Neural cell (in vitro differentiated cells): ENCODE measurements around the gene DOCK8. TPM values are rescaled to one million over a fixed set of nuclear protein-coding genes. Genes with fewer than 3 reads are reported as not detected.

Experiments used
- H2AFZ ChIP-seq: fragments of 200-600, 300-800 bp; sonication (generic), shearing (Covaris generic); 2 replicates; pipeline ENCODE4 v1.6.0; 2014; ENCODE audit warnings: low read depth, mild to moderate bottlenecking, antibody characterized with exemption, low read length, moderate library complexity
- H3F3A ChIP-seq: fragments of 200-600 bp; shearing (Covaris generic); 2 replicates; pipeline ENCODE4 v1.6.1; 2016; ENCODE audit warnings: mild to moderate bottlenecking, moderate library complexity, mixed read lengths, antibody characterized with exemption, low read length; ENCODE audit not compliant: insufficient read depth, poor library complexity, severe bottlenecking
- H3K27ac ChIP-seq: fragments of 200-600, 300-800 bp; sonication (generic), shearing (Covaris generic); 2 replicates; pipeline ENCODE4 v1.5.1; 2014; ENCODE audit warnings: mild to moderate bottlenecking, low read length, moderate library complexity
- H3K27me3 ChIP-seq: fragments of 300-800, 200-600 bp; sonication (generic), shearing (Covaris generic); 2 replicates; pipeline ENCODE4 v1.6.0; 2014; ENCODE audit warnings: mild to moderate bottlenecking, low read depth, low read length, moderate library complexity; ENCODE audit not compliant: insufficient read depth
- H3K36me3 ChIP-seq: fragments of 300-800, 200-600 bp; sonication (generic), shearing (Covaris generic); 2 replicates; pipeline ENCODE4 v1.5.1; 2014; ENCODE audit warnings: mild to moderate bottlenecking, antibody characterized with exemption, low read length, moderate library complexity; ENCODE audit not compliant: insufficient read depth
- H3K4me2 ChIP-seq: fragments of 300-800, 200-600 bp; sonication (generic), shearing (Covaris generic); 2 replicates; pipeline ENCODE4 v1.6.0; 2014; ENCODE audit warnings: mild to moderate bottlenecking, low read length
- H3K4me3 ChIP-seq: fragments of 300-800, 200-600 bp; sonication (generic), shearing (Covaris generic); 2 replicates; pipeline ENCODE4 v1.5.1; 2014; ENCODE audit warnings: mild to moderate bottlenecking, low read length, moderate library complexity
- H3K79me2 ChIP-seq: fragments of 200-600 bp; shearing (Covaris generic); replicated peaks from 2 replicates; pipeline ENCODE4 v1.6.0; 2014; ENCODE audit warnings: mild to moderate bottlenecking, low read length, moderate library complexity; ENCODE audit not compliant: insufficient read depth
- H3K9ac ChIP-seq: fragments of 300-800, 200-600 bp; sonication (generic), shearing (Covaris generic); 2 replicates; pipeline ENCODE4 v1.6.1; 2016; ENCODE audit warnings: mild to moderate bottlenecking, low read length, mixed read lengths
- H3K9me2 ChIP-seq: fragments of 200-600 bp; shearing (Covaris generic); 2 replicates; pipeline ENCODE4 v1.6.1; 2016; ENCODE audit warnings: mild to moderate bottlenecking, low read length, mixed read lengths; ENCODE audit not compliant: insufficient read depth
- H3K9me3 ChIP-seq: fragments of 200-600, 300-800 bp; sonication (generic), shearing (Covaris generic); 2 replicates; pipeline ENCODE4 v1.6.1; 2016; ENCODE audit warnings: mild to moderate bottlenecking, mixed run types, low read length, moderate library complexity, mixed read lengths
- H4K20me1 ChIP-seq: fragments of 200-600 bp; shearing (Covaris generic); 2 replicates; pipeline ENCODE4 v1.6.1; 2016; ENCODE audit warnings: mild to moderate bottlenecking, mixed run types; ENCODE audit not compliant: insufficient read depth
- EP300 ChIP-seq: fragments of 450-650 bp; conservative IDR thresholded peaks from 2 replicates; pipeline ENCODE4 v1.6.1; 2014; ENCODE audit warnings: antibody characterized with exemption, mild to moderate bottlenecking, moderate library complexity; ENCODE audit not compliant: poor library complexity, severe bottlenecking
- EZH2 ChIP-seq: fragments of 200-600, 300-800 bp; shearing (Covaris generic), sonication (generic); IDR thresholded peaks from 2 replicates; pipeline ENCODE4 v1.6.1; 2014; ENCODE audit warnings: antibody characterized with exemption, low read length, borderline replicate concordance, mild to moderate bottlenecking; ENCODE audit not compliant: insufficient read depth, poor library complexity, severe bottlenecking
- MXI1 ChIP-seq: fragments of 450-650 bp; conservative IDR thresholded peaks from 2 replicates; pipeline ENCODE4 v1.6.1; 2014; ENCODE audit warnings: antibody characterized with exemption, mild to moderate bottlenecking; ENCODE audit not compliant: poor library complexity, severe bottlenecking
- POLR2AphosphoS5 ChIP-seq: IDR thresholded peaks from 2 replicates; pipeline ENCODE4 v1.6.1; 2012
- RAD21 ChIP-seq: fragments of 450-650 bp; conservative IDR thresholded peaks from 2 replicates; pipeline ENCODE4 v1.6.1; 2014; ENCODE audit warnings: antibody characterized with exemption, mild to moderate bottlenecking, moderate library complexity
- SMC3 ChIP-seq: fragments of 450-650 bp; conservative IDR thresholded peaks from 2 replicates; pipeline ENCODE4 v1.6.1; 2014; ENCODE audit warnings: antibody characterized with exemption, mild to moderate bottlenecking, moderate library complexity; ENCODE audit not compliant: poor library complexity
- TAF1 ChIP-seq: IDR thresholded peaks from 2 replicates; pipeline ENCODE4 v1.6.1; 2012; ENCODE audit warnings: low read depth
- polyA plus RNA-seq: library from polyadenylated mRNA; depleted of rRNA; stranded (reverse); fragments of >200 nt; gene quantifications from 2 replicates; pipeline ENCODE4 v1.2.3, GENCODE V29; 2014
- TF ChIP-seq, protein P1 (sequence below): fragments of 450-650 bp; IDR thresholded peaks from 2 replicates; pipeline ENCODE4 v1.5.1; 2014; ENCODE audit warnings: antibody characterized with exemption, mild to moderate bottlenecking, moderate library complexity; ENCODE audit not compliant: poor library complexity, severe bottlenecking
- TF ChIP-seq, protein P2 (sequence below): IDR thresholded peaks from 2 replicates; pipeline ENCODE4 v1.6.1; 2012; ENCODE audit warnings: borderline replicate concordance

The DOCK8 gene
- polyA plus RNA-seq, 1 donor from 2014 or later = not detected

DNA sequence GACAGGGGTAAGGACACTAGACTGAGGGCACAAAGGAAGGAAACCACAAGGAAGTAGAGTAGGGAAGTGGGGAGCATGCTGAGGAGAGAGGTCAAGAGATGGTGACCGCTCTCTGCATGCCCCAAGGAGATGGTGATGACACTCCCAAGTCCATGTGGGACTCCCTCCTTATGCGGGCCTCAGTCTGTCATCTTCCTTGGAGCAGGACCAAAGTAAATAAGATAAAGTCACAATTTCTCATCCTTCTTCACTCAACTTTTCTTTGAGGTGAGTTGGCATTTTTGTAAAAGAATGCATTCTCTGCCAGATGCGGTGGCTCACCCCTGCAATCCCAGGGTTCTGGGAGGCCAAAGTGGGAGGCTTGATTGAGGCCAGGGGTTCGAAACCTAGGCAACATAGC lies 256.7 kb downstream of the DOCK8 start:
- H3K9ac ChIP-seq = no peak overlapping the region
- H4K20me1 ChIP-seq = no peaks in the 10 kb centered on the region
- H3F3A ChIP-seq = no peaks in the 10 kb centered on the region
- H3K36me3 ChIP-seq = no peaks in the 10 kb centered on the region
- no peak for TF ChIP-seq MXI1
- TF ChIP-seq, protein P1, sequence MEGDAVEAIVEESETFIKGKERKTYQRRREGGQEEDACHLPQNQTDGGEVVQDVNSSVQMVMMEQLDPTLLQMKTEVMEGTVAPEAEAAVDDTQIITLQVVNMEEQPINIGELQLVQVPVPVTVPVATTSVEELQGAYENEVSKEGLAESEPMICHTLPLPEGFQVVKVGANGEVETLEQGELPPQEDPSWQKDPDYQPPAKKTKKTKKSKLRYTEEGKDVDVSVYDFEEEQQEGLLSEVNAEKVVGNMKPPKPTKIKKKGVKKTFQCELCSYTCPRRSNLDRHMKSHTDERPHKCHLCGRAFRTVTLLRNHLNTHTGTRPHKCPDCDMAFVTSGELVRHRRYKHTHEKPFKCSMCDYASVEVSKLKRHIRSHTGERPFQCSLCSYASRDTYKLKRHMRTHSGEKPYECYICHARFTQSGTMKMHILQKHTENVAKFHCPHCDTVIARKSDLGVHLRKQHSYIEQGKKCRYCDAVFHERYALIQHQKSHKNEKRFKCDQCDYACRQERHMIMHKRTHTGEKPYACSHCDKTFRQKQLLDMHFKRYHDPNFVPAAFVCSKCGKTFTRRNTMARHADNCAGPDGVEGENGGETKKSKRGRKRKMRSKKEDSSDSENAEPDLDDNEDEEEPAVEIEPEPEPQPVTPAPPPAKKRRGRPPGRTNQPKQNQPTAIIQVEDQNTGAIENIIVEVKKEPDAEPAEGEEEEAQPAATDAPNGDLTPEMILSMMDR = no peak
- TF ChIP-seq EP300 = no peak
- TF ChIP-seq SMC3 = no peak
- TF ChIP-seq RAD21 = no peak
- no peak for TF ChIP-seq TAF1
- TF ChIP-seq, protein P2, sequence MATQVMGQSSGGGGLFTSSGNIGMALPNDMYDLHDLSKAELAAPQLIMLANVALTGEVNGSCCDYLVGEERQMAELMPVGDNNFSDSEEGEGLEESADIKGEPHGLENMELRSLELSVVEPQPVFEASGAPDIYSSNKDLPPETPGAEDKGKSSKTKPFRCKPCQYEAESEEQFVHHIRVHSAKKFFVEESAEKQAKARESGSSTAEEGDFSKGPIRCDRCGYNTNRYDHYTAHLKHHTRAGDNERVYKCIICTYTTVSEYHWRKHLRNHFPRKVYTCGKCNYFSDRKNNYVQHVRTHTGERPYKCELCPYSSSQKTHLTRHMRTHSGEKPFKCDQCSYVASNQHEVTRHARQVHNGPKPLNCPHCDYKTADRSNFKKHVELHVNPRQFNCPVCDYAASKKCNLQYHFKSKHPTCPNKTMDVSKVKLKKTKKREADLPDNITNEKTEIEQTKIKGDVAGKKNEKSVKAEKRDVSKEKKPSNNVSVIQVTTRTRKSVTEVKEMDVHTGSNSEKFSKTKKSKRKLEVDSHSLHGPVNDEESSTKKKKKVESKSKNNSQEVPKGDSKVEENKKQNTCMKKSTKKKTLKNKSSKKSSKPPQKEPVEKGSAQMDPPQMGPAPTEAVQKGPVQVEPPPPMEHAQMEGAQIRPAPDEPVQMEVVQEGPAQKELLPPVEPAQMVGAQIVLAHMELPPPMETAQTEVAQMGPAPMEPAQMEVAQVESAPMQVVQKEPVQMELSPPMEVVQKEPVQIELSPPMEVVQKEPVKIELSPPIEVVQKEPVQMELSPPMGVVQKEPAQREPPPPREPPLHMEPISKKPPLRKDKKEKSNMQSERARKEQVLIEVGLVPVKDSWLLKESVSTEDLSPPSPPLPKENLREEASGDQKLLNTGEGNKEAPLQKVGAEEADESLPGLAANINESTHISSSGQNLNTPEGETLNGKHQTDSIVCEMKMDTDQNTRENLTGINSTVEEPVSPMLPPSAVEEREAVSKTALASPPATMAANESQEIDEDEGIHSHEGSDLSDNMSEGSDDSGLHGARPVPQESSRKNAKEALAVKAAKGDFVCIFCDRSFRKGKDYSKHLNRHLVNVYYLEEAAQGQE = no peak
- no peak for TF ChIP-seq EZH2
- TF ChIP-seq POLR2AphosphoS5 = no peak
- no peak overlapping the region for H3K27ac ChIP-seq
- H3K4me2 ChIP-seq = no peak overlapping the region
- H3K9me3 ChIP-seq = no peaks in the 10 kb centered on the region
- no peak overlapping the region for H3K4me3 ChIP-seq
- no peaks in the 10 kb centered on the region for H3K79me2 ChIP-seq
- H2AFZ ChIP-seq = no peak overlapping the region
- H3K9me2 ChIP-seq = no peaks in the 10 kb centered on the region
- H3K27me3 ChIP-seq = no peaks in the 10 kb centered on the region

DNA sequence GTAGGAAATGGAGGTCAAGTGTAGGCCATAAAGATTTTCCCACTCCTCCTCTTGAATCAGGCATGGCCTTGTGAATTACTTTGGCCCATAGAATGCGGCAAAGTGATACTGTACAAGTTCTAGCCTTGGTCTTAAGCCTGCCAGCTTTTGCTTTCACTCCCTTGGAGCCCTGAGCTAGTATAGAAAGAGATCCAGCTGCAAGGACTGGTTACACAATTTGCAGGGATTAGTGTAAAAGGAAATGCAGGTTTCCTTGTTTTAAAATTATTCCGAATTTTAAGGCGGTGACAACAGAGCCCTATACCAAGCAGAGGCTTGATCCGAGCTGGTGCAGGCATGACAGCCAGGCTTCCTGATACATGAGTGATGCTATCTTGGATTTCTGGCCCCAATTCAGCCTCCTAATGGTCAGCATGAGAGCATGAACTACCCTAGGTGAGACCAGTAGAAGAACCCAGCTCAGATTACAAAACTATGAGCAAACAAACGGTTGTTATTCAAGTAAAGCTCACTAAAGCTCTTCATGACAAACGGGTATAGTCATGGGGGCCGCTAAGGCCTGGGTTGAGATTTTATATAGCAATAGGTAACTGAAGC lies 257.9 kb downstream of the DOCK8 start:
- no peak overlapping the region for H3K27ac ChIP-seq
- no peak overlapping the region for H3K4me2 ChIP-seq
- TF ChIP-seq MXI1 (no peak), EZH2 (no peak), POLR2AphosphoS5 (no peak), EP300 (no peak), SMC3 (no peak), TAF1 (no peak), RAD21 (no peak)
- TF ChIP-seq, protein P1 = no peak
- TF ChIP-seq, protein P2 = no peak

More for the DNA sequence above, 257.9 kb downstream of the DOCK8 start:
- no peaks in the 10 kb centered on the region for H3F3A ChIP-seq
- no peak overlapping the region for H3K9ac ChIP-seq
- no peaks in the 10 kb centered on the region for H3K9me3 ChIP-seq
- no peaks in the 10 kb centered on the region for H3K79me2 ChIP-seq
- H2AFZ ChIP-seq = no peak overlapping the region
- no peaks in the 10 kb centered on the region for H3K27me3 ChIP-seq
- H3K36me3 ChIP-seq = no peaks in the 10 kb centered on the region
- H3K9me2 ChIP-seq = no peaks in the 10 kb centered on the region
- no peaks in the 10 kb centered on the region for H4K20me1 ChIP-seq
- no peak overlapping the region for H3K4me3 ChIP-seq
